ENCODE measurements around the gene ERF.
A peak's percentile ranks its signal among the peaks of the same experiment; 100 is the strongest.

The ERF gene

GRCh38 chr19:42235181-42235580 lies 19.7 kb downstream of the ERF start:
- DNase-seq, result no peak

DNA sequence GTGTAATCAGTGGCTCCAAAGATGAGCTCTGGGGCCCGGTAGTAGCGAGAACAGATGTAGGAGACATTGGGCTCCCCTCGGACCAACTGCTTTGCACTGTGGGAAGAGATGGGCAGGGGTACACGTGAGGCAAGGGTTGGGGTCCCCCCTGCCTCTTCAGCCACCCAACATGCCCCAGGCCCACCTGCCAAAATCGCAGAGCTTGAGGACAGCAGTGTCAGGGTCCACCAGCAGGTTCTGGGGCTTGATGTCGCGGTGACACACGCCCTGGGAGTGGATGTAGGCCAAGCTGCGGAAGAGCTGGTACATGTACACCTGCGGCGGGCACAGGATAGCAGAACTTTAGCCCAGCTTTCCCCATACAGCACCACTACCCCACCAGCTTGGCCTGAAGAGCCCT lies 20.6 kb downstream of the ERF start:
- DNase-seq, result no peak

DNA sequence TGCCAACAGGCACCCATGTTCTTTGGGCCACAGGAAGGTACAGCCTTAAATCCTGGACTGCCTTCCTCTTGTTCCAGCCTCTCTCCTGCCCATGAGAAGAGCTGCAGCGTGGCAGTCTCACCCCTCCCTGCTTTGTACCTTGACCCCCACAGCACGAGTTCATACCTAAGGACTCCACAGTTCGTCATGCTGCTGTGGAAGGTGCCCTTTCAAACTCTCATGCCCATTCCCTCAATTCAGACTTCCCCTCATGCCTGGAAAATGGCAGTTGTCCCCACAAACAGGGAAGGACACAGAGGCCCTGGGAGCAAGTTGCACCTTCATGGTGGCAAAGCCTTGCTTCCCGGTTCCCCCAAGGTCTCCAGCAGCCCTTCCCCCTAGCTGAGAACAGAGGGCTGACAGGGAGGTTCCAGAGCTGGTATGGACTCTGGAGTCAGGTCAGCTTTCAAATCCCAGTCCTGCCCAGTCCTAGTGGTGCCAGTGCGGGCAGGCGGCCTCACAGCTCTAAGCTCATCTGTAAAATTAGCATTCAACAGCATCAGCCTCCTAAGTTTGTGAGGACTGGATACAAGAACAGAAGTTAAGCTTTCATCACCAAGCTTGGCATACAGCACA lies 21.1 kb downstream of the ERF start:
- no peak for DNase-seq

- no peak for DNase-seq
Measured at GRCh38 chr19:42233106-42233505, 21.8 kb downstream of the ERF start.

- no peak for DNase-seq
Measured at GRCh38 chr19:42232435-42232834, 22.5 kb downstream of the ERF start.

DNA sequence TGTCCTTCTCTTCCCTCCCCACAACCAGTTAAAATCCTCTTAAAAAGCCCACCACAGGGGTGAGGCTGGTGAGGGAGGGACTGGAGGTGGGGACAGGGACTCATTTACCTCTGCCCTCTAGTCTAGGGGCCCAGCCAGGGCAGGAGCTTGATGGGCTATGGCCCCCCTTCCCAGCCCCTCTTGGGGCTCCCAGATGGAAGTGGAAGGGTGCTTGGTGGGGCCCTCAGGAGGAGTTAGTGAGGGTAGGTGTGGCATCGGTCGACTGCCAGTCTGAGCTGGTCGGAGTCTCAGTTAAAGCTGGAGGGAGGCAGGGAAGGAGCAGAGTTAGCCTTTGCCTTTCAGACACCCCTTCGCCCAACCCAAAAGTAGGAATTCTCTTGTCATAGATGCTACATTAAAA lies 24.4 kb downstream of the ERF start:
- no peak for DNase-seq

- DNase-seq, result no peak
Measured at GRCh38 chr19:42229855-42230351, 25.0 kb downstream of the ERF start.

DNA sequence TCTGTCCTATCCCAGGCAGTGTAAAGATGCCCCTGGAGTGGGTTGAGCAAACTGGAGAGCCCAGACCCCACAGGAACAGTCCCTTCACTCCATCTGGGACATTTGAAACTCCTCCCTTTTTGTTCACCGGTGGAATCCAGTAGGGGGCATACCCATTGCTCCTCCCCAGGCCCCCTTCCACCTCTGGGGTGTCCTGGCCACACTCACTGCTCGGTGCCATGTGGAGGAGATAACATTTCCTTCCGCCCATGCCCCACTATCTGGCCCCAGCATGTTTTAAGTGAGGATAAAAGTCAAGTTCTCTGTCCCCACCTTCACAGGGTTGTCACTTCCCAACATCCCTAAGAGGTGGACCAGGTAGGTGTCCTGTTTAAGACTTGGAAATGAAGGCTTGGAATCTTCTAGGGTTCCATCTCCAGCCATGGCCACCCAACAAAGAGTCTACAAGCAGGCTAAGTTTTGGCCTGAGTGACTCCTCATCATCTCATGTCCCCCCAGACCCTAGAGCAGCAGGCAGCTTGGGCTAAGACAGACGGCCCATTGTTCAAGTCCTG lies 25.6 kb downstream of the ERF start:
- no peak for DNase-seq

GRCh38 chr19:42228641-42229040 lies 26.3 kb downstream of the ERF start:
- no peak for DNase-seq

GRCh38 chr19:42226886-42227285 lies 28.0 kb downstream of the ERF start:
- DNase-seq, result no peak

DNA sequence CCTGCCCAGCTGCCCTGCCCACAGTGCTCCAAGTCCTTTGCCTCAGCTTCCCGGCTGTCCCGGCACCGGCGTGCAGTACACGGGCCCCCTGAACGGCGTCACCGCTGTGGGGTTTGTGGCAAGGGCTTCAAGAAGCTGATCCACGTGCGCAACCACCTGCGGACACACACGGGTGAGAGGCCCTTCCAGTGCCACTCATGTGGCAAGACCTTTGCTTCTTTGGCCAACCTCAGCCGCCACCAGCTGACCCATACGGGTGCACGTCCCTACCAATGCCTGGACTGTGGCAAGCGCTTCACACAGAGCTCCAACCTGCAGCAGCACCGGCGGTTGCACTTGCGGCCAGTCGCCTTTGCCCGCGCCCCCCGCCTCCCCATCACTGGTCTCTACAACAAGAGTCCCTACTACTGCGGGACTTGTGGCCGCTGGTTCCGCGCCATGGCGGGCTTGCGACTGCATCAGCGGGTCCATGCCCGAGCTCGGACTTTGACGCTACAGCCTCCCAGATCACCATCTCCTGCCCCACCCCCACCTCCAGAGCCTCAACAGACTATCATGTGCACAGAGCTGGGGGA lies 29.1 kb downstream of the ERF start:
- DNase-seq, result no peak

- no peak for DNase-seq
Measured at GRCh38 chr19:42224940-42225717, 29.8 kb downstream of the ERF start.

DNA sequence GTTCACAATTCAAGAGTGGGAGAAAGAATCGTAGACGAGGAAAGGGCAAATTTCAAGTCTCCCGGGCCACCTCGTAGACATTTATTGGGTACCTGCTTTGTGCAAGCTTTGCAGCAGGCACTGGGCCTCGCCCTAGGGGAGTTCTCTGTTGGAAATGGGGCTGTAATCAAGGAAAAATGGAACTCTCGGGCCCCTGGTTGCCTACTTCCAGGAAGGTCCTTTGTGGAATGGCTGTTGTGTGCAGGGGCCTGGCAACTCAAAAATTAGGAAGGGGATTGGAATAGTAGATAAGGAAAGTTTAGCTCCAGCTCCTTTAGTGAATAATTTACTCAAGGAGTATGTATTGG lies 34.2 kb downstream of the ERF start:
- DNase-seq, result no peak

DNA sequence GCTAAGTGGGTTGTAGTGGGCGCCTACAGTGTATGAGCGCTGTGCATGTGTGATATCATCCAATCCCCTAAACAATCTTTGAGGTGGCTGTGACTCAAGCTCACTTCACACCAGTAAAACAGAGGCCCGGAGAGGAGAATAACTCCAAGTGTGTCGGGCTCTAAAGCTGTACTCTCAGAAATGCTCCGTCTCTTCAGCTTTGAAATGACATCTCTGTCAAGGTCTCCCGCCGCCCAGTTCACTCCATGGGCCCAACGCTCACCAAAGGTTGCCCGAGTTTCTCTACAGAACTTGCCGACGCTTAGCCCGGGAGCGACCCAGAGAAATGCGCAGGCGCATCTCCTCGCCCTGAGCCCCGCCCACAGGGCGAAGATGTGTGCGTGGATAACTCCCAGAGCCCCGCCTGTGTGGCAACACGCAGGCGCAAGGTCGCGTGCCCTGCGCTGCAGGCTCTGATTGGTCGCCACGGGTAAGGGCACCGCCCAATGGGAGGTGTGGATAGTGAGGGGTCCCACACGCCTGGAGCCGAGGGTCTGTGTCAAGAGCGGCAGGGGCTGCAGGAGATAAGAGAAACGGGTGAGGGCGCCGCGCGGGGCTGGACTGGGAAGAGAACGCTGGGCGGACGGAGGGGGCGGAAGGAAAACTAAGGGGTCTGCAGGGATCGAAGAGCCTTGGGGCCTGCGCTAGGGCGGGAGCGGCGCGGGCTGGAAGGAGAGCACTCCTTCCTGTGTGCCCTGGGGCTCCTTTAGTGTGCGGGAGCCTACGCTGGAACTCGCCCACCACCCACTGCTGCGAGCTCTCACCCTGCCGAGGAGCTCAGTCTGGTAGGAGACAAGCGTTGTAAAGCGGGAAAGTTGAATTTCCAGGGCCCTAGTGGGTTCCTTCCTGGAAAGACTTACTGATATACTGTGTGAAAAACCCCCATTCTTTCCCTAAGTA lies 34.8 kb downstream of the ERF start, which contains the start of gene ZNF526:
Gene ZNF526, plus strand, starts transcription at position 501 of the 939 bp plus-strand sequence. CDS start 4,092 bp downstream, outside the sequence.
- DNase-seq, result peak; percentile 81 to 96 (median 88)

- DNase-seq, result peak; percentile 99
Measured at GRCh38 chr19:42217520-42218437, 37.1 kb downstream of the ERF start, which contains the start of gene DEDD2. TSS of gene DEDD2 (minus strand) at chr19:42217677. CDS start at chr19:42217007, 670 bp downstream.

GRCh38 chr19:42216653-42217519 lies 38.0 kb downstream of the ERF start:
- peak in 2 of 4 experiments; percentile 20 to 23 for DNase-seq

GRCh38 chr19:42214810-42215485 lies 40.0 kb downstream of the ERF start:
- DNase-seq, result no peak

- no peak for DNase-seq
Measured at GRCh38 chr19:42212886-42213285, 42.0 kb downstream of the ERF start.

DNA sequence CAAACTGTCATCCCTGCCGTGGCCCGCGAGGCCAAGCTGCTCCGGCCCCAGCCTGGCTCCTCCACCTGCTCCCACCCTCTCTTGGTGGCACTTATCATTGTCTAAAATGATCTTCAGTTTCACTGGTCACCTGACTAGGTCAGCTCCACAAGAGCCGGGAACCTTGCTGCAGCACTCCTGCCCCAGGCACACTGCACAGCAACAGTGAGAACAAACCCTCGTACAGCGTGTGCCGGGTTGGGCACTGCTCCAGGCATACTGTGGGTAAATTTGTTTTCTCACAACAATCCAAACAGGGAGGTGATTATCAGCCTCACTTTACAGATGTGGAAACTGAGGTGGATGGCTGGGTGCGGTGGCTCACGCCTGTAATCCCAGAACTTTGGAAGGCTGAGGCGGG lies 46.3 kb downstream of the ERF start:
- no peak for DNase-seq

Measured in activated naive CD4-positive, alpha-beta T cell (primary cell).